ENCODE results near the gene IFNL4.
"Not testable (repeated sequence)": the region's sequence is repeated elsewhere in the genome, so short reads cannot be mapped to it uniquely, and the experiment has no call there.

IFNL4 gene

DNA sequence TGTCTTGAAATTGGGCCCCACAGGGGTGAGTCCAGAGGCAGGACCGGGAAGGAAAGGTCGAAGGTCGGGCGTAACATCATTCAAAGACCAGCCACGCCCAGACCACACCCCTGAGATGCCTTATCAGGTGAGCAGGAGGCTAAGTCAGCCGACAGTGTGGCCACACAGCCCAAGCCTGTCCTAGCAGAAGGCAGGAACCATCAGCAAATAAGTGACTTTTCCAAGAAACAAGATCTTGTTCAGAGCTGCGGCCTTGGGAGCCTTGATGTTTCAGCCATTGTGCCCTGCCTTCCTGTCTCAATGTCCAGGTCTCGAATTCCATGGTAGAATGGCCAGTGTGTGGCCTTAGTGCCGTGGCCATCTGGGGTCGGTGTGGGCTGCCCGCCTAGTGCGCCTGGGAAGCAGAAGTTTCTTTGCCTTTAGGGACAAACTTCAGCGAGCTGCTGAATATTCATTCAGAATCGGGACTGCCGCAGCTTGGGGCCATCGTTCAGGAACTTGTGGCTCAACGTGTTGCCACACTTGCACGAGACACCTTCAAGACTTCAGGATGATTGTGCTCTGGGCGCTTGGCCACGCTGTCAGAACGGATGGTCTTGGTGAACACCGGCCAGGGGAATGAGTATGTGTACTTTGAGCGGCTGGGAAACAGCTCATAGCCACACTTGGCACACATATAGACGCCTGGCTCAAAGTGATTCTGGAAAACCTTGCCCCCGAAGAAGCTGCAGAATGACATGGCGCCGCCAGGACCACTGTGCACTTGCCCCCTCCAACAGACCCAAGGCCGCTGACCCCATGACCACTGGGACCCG lies 6.1 kb upstream of the IFNL4 start:
- DNase-seq = no peak

GRCh38 chr19:39253374-39254149 lies 4.9 kb upstream of the IFNL4 start:
- DNase-seq = no peak

GRCh38 chr19:39252458-39252857 lies 3.8 kb upstream of the IFNL4 start:
- no peak for DNase-seq

DNA sequence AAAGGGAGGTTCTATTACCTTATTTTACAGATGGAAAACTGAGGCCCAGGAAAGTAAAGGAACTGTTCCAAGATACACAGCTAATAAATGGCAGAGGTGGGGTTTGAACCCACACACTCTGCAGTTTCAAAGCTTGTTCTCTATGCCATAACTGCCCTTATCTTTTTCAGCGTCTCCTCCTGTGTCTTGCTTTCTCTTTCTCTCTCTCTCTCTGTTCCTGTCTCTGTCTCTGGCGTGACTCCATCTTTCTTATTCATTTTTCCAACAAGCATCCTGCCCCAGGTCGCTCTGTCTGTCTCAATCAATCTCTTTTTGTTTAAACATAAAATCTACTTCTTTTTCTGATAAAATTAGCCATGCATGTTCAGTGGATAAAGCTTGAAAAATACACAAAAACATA lies 3.2 kb upstream of the IFNL4 start:
- DNase-seq = no peak

GRCh38 chr19:39251081-39251480 lies 2.4 kb upstream of the IFNL4 start:
- DNase-seq = no peak

GRCh38 chr19:39247701-39248664 lies 673 bp downstream of the IFNL4 start:
- no peak for DNase-seq

- no peak for DNase-seq
Measured at GRCh38 chr19:39246951-39247669, 1.5 kb downstream of the IFNL4 start.

GRCh38 chr19:39245166-39245565 lies 3.5 kb downstream of the IFNL4 start:
- DNase-seq = not testable (repeated sequence)

GRCh38 chr19:39244410-39245100 lies 4.1 kb downstream of the IFNL4 start, which contains the start of gene IFNL3:
IFNL3 (minus strand) TSS chr19:39245006; CDS start chr19:39244967, 39 bp downstream.
- DNase-seq = not testable (repeated sequence)

DNA sequence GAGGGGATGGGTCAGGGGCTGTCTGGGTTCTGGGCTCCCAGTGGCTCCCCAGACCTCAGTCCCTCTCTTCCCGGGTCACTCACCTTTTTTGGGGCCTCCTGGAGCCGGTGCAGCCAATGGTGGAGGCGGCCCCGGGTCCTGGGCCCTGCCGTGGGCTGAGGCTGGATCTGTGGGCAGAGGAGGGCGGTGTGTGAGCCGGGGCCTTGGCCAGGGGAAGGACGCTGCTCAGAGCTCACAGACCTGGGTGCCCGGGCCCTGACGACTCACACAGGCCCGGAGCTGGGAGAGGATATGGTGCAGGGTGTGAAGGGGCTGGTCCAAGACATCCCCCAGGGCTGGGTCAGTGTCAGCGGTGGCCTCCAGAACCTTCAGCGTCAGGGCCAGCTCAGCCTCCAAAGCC lies 4.9 kb downstream of the IFNL4 start:
- not testable (repeated sequence) for DNase-seq

GRCh38 chr19:39240421-39240820 lies 8.2 kb downstream of the IFNL4 start:
- no peak for DNase-seq

- DNase-seq = no peak
Measured at GRCh38 chr19:39238944-39239343, 9.7 kb downstream of the IFNL4 start.

- DNase-seq = no peak
Measured at GRCh38 chr19:39238209-39238608, 10.4 kb downstream of the IFNL4 start.

GRCh38 chr19:39237200-39238184 lies 11.2 kb downstream of the IFNL4 start:
- no peak for DNase-seq

GRCh38 chr19:39236527-39236926 lies 12.1 kb downstream of the IFNL4 start:
- DNase-seq = no peak

- no peak for DNase-seq
Measured at GRCh38 chr19:39232708-39233107, 15.9 kb downstream of the IFNL4 start.

GRCh38 chr19:39230096-39230764 lies 18.4 kb downstream of the IFNL4 start:
- DNase-seq = no peak

DNA sequence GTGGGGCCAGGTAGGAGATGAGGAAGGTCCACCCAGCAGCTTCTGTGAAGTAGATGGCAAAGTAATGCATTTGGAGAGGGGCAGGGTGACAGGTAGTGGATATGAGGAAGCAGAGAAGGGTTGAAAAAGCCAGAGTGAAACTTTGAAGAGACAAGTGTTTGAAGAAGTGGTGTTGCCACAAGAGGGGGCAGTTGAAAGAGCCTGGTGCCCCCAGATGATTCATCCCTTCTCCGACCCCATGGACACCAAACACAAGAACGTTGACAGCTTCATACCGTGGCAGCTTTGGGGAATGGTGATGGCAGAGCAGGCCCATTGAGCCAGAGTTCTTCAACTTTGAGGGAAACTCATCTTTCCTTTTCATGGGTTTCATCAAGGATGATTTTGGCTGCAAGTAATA lies 23.7 kb downstream of the IFNL4 start:
- DNase-seq = no peak

DNA sequence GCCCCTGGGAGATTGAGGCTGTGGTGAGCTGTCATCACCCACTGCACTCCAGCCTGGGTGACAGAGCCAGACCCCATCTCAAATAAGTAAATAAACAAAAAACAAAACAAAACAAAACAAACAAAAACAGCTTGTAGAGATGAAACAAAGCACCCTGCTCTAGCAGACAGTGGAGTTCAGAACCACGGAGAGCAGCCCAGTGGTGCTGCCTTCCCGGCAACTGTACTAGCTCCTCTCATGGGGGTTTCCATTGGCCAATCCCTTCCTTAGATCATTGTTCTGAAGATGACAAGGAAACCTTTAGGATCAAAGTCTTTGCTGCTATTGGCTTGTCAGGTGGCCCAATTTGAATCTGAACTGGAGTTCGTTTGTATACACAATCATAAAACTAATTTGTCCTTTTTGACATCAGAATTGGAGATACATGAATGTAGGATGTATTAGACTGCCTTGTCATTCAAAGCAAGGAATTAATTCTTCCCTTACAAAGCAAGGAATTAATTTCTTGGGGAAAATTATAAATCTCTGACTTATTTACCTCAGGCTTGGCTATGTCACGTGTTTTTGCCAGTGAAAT lies 24.9 kb downstream of the IFNL4 start:
- no peak for DNase-seq
